ENCODE measurements around the gene SDK1. TPM values are rescaled to one million over a fixed set of nuclear protein-coding genes. Genes with fewer than 3 reads are reported as not detected.

SDK1 gene
- total RNA-seq, 1 experiment from 2014 or later, result 7.1 TPM

- Histone ChIP-seq H3K4me1 (no peaks in the 10 kb centered on the region), H3K36me3 (ENCODE audit: control insufficient read depth, insufficient read depth, low read length) (no peaks in the 10 kb centered on the region), H3K9me3 (no peaks in the 10 kb centered on the region), H3K27me3 (replicated peaks; ENCODE audit: control insufficient read depth, insufficient read depth, low read length) (no peaks in the 10 kb centered on the region), H3K4me3 (ENCODE audit: low read depth, low read length) (no peak overlapping the region)
- H3K4me1 Mint-ChIP-seq (ENCODE audit: low read depth, unreplicated experiment), result no peaks in the 10 kb centered on the region
- H3K9me3 Mint-ChIP-seq (ENCODE audit: unreplicated experiment), result no peaks in the 10 kb centered on the region
- no TSS peak for BruUV-seq (replicated peaks)
- DNase-seq, result no peak
- no peak overlapping the region for H3K27ac Mint-ChIP-seq (ENCODE audit: unreplicated experiment)
- ChIA-PET CTCF (no interaction called here), POLR2A (no interaction called here)
- no peaks in the 10 kb centered on the region for H3K36me3 Mint-ChIP-seq (ENCODE audit: insufficient read depth, unreplicated experiment)
- intact Hi-C loops (cut with micrococcal nuclease; ENCODE audit: unreplicated experiment), result no loop called here
- TF ChIP-seq CTCF (IDR thresholded peaks at IDR 0.05; ENCODE audit: insufficient read depth in 1 of 2, low read depth in 1 of 2, low read length in 1 of 2, severe bottlenecking in 1 of 2, unreplicated experiment in 1 of 2), result no peak
- no peak overlapping the region for H3K4me3 Mint-ChIP-seq (ENCODE audit: unreplicated experiment)
- H3K27me3 Mint-ChIP-seq (ENCODE audit: insufficient read depth, unreplicated experiment), result peaks cover 6% of the 10 kb centered on the region
Observed at GRCh38 chr7:3283130-3283704, 17.8 kb upstream of the SDK1 start.

- H3K4me1 ChIP-seq, result no peaks in the 10 kb centered on the region
- H3K4me3 ChIP-seq (ENCODE audit: low read depth, low read length), result no peak overlapping the region
- peaks cover 2% of the 10 kb centered on the region for H3K27me3 Mint-ChIP-seq (ENCODE audit: insufficient read depth, unreplicated experiment)
- no peaks in the 10 kb centered on the region for H3K36me3 Mint-ChIP-seq (ENCODE audit: insufficient read depth, unreplicated experiment)
- ChIA-PET POLR2A (no interaction called here), CTCF (no interaction called here)
- intact Hi-C loops (cut with micrococcal nuclease; ENCODE audit: unreplicated experiment), result no loop called here
- no peak overlapping the region for H3K27ac Mint-ChIP-seq (ENCODE audit: unreplicated experiment)
- no peaks in the 10 kb centered on the region for H3K36me3 ChIP-seq (ENCODE audit: control insufficient read depth, insufficient read depth, low read length)
- TF ChIP-seq CTCF (IDR thresholded peaks at IDR 0.05; ENCODE audit: insufficient read depth in 1 of 2, low read depth in 1 of 2, low read length in 1 of 2, severe bottlenecking in 1 of 2, unreplicated experiment in 1 of 2), result no peak
- no peaks in the 10 kb centered on the region for H3K27me3 ChIP-seq (replicated peaks; ENCODE audit: control insufficient read depth, insufficient read depth, low read length)
- BruUV-seq (replicated peaks), result no TSS peak
- DNase-seq, result no peak
- H3K4me1 Mint-ChIP-seq (ENCODE audit: low read depth, unreplicated experiment), result no peaks in the 10 kb centered on the region
- no peak overlapping the region for H3K4me3 Mint-ChIP-seq (ENCODE audit: unreplicated experiment)
- no peaks in the 10 kb centered on the region; the same call in 1 of the 2 replicates for H3K9me3 ChIP-seq
- H3K9me3 Mint-ChIP-seq (ENCODE audit: unreplicated experiment), result no peaks in the 10 kb centered on the region
Observed at GRCh38 chr7:3285652-3286051, 15.4 kb upstream of the SDK1 start.

- H3K9me3 Mint-ChIP-seq (ENCODE audit: unreplicated experiment), result no peaks in the 10 kb centered on the region
- no peaks in the 10 kb centered on the region for H3K27me3 Mint-ChIP-seq (ENCODE audit: insufficient read depth, unreplicated experiment)
- ChIA-PET CTCF (no interaction called here), POLR2A (no interaction called here)
- H3K4me1 Mint-ChIP-seq (ENCODE audit: low read depth, unreplicated experiment), result no peaks in the 10 kb centered on the region
- Histone ChIP-seq H3K4me1 (no peaks in the 10 kb centered on the region), H3K27me3 (replicated peaks; ENCODE audit: control insufficient read depth, insufficient read depth, low read length) (no peaks in the 10 kb centered on the region), H3K36me3 (ENCODE audit: control insufficient read depth, insufficient read depth, low read length) (no peaks in the 10 kb centered on the region), H3K4me3 (ENCODE audit: low read depth, low read length) (no peak overlapping the region), H3K9me3 (no peaks in the 10 kb centered on the region; the same call in 1 of the 2 replicates)
- H3K27ac Mint-ChIP-seq (ENCODE audit: unreplicated experiment), result no peak overlapping the region
- no peak for TF ChIP-seq CTCF (IDR thresholded peaks at IDR 0.05; ENCODE audit: insufficient read depth in 1 of 2, low read depth in 1 of 2, low read length in 1 of 2, severe bottlenecking in 1 of 2, unreplicated experiment in 1 of 2)
- intact Hi-C loops (cut with micrococcal nuclease; ENCODE audit: unreplicated experiment), result no loop called here
- no peak overlapping the region for H3K4me3 Mint-ChIP-seq (ENCODE audit: unreplicated experiment)
- H3K36me3 Mint-ChIP-seq (ENCODE audit: insufficient read depth, unreplicated experiment), result no peaks in the 10 kb centered on the region
- BruUV-seq (replicated peaks), result no TSS peak
- DNase-seq, result no peak
Observed at GRCh38 chr7:3289996-3290395, 11.1 kb upstream of the SDK1 start.

All from Caco-2 (cell line).